SH-SY5Y (cell line): Measurements from ENCODE around the gene PITPNC1.

Experiments used
- GATA2 ChIP-seq: IDR thresholded peaks from 2 replicates; pipeline ENCODE4 v1.6.1; 2011; ENCODE audit warnings: mild to moderate bottlenecking, low read depth, low read length
- GATA3 ChIP-seq: IDR thresholded peaks from 2 replicates; pipeline ENCODE4 v1.6.1; 2011; ENCODE audit warnings: low read depth, mild to moderate bottlenecking, low read length, moderate library complexity

DNA sequence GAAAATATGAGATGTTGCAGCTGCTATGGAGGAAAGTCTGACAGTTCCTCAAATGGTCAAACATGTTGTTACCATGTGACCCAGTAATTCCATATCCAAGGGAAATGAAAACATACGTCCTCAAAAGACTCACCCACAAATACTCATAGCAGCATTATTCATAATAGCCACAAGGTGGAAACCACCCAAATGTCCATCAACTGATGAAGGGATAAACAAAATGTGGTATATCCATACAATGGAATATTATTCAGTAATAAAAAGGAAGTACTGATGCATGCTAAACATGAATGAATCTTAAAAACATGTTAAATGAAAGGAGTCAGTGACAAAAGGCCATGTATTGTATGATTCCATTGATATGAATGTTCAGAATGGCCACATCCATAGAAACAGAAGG, 140.2 kb downstream of the PITPNC1 start:
- no peak for TF ChIP-seq GATA2
- no peak for TF ChIP-seq GATA3
